H1 (cell line): Measurements from ENCODE around the gene TM4SF18. TPM values are rescaled to one million over a fixed set of nuclear protein-coding genes. Genes with fewer than 3 reads are reported as not detected.

ENCODE experiments used
- CTCF ChIA-PET: fragments of 300-600 bp; sonication (Branson Sonifier 250); formaldehyde crosslinking; loops from one replicate; lab custom pipeline; 2021; ENCODE audit not compliant: partially characterized antibody; lab: Charles Lee
- POLR2A ChIA-PET: fragments of 300-600 bp; sonication (Branson Sonifier 250); formaldehyde crosslinking; loops from one replicate; lab custom pipeline; 2021; ENCODE audit warnings: inconsistent platforms; ENCODE audit not compliant: partially characterized antibody; lab: Charles Lee
- DNase-seq, 2 experiments: peaks; one replicate each; pipeline versions ENCODE4 v3.0.0 to v3.0.0-alpha.2; 2010 to 2022; ENCODE audit warnings: low spot score in 2 of 2, low read depth in 1 of 2, mixed read lengths in 1 of 2
- FAIRE-seq: peaks from 2 replicates; lab custom pipeline; 2011; peaks lifted over from hg19 to GRCh38; lab: Jason Lieb, UNC
- H2AFZ ChIP-seq: 2 replicates; pipeline ENCODE4 v1.8.1; 2012; ENCODE audit warnings: low read length, inconsistent platforms
- H2AK5ac ChIP-seq: 2 replicates; pipeline ENCODE4 v1.6.1; 2013; ENCODE audit warnings: low read depth, low read length
- H2BK120ac ChIP-seq: replicated peaks from 2 replicates; pipeline ENCODE3; 2013; ENCODE audit warnings: low read depth, low read length, inconsistent platforms
- H2BK12ac ChIP-seq: 2 replicates; pipeline ENCODE4 v1.6.1; 2013; ENCODE audit warnings: low read depth, low read length
- H2BK15ac ChIP-seq: 2 replicates; pipeline ENCODE4 v1.6.1; 2013; ENCODE audit warnings: low read length
- H2BK20ac ChIP-seq: 2 replicates; pipeline ENCODE4 v1.6.1; 2013; ENCODE audit warnings: low read length
- H2BK5ac ChIP-seq: 2 replicates; pipeline ENCODE4 v1.6.1; 2013; ENCODE audit warnings: low read depth, low read length
- H3K14ac ChIP-seq: 2 replicates; pipeline ENCODE4 v1.6.1; 2013; ENCODE audit warnings: inconsistent platforms; ENCODE audit not compliant: insufficient read length
- H3K18ac ChIP-seq: 2 replicates; pipeline ENCODE4 v1.6.1; 2013; ENCODE audit warnings: low read length; ENCODE audit errors: extremely low read depth
- H3K23ac ChIP-seq: 2 replicates; pipeline ENCODE4 v1.6.1; 2013; ENCODE audit warnings: inconsistent platforms; ENCODE audit not compliant: insufficient read length
- H3K23me2 ChIP-seq: 2 replicates; pipeline ENCODE4 v1.6.1; 2013; ENCODE audit warnings: low read depth, low read length
- H3K27ac ChIP-seq: 2 replicates; pipeline ENCODE4 v1.6.1; 2011; ENCODE audit warnings: low read depth, low read length, inconsistent platforms
- H3K27me3 ChIP-seq, 4 experiments: replicated peaks in 1 of 4; 1 replicate in 1 of 4; 2 replicates in 3 of 4; pipeline versions ENCODE4 v1.6.1 to v1.8.1; 2011 to 2013; ENCODE audit warnings: low read length in 3 of 4, mild to moderate bottlenecking in 3 of 4, inconsistent platforms in 2 of 4, mixed read lengths in 2 of 4, moderate library complexity in 1 of 4; ENCODE audit not compliant: control insufficient read depth in 3 of 4, insufficient read depth in 3 of 4; ENCODE audit errors: extremely low read depth in 1 of 4
- H3K36me3 ChIP-seq, 4 experiments: 2 replicates each; pipeline versions ENCODE4 v1.6.1 to v1.8.1; 2011 to 2013; ENCODE audit warnings: mild to moderate bottlenecking in 4 of 4, low read length in 3 of 4, moderate library complexity in 2 of 4, control low read depth in 1 of 4, inconsistent platforms in 1 of 4; ENCODE audit not compliant: insufficient read depth in 4 of 4, control insufficient read depth in 2 of 4
- H3K4ac ChIP-seq: replicated peaks from 2 replicates; pipeline ENCODE3; 2013; ENCODE audit warnings: low read length, low read depth, mixed read lengths, inconsistent platforms; ENCODE audit not compliant: insufficient read length
- H3K4me1 ChIP-seq, 4 experiments: replicated peaks in 1 of 4; 1 replicate in 1 of 4; 2 replicates in 3 of 4; pipeline versions ENCODE4 v1.6.1 to v1.8.1; 2011 to 2013; ENCODE audit warnings: low read length in 3 of 4, inconsistent platforms in 2 of 4, mixed read lengths in 1 of 4; ENCODE audit not compliant: insufficient read depth in 4 of 4, control insufficient read depth in 3 of 4
- H3K4me2 ChIP-seq, 2 experiments: 2 replicates each; pipeline versions ENCODE4 v1.6.1 to v1.8.1; 2011 to 2013; ENCODE audit warnings: low read depth in 2 of 2, low read length in 2 of 2, control low read depth in 1 of 2, inconsistent platforms in 1 of 2, mild to moderate bottlenecking in 1 of 2; ENCODE audit not compliant: insufficient read depth in 1 of 2
- H3K4me3 ChIP-seq, 4 experiments: fragments of 200-600, 300-600 bp in 1 of 4; sonication (generic), shearing (Covaris generic), sonication (Bioruptor Twin) in 1 of 4; 2 replicates each; pipeline versions ENCODE4 v1.5.1 to v1.8.1; 2011 to 2016; ENCODE audit warnings: low read length in 4 of 4, low read depth in 3 of 4, control low read depth in 2 of 4, inconsistent platforms in 2 of 4, mild to moderate bottlenecking in 2 of 4, mixed read lengths in 1 of 4, moderate library complexity in 1 of 4; ENCODE audit not compliant: insufficient read depth in 2 of 4; ENCODE audit errors: extremely low read depth in 1 of 4
- H3K56ac ChIP-seq: replicated peaks from 2 replicates; pipeline ENCODE3; 2013; ENCODE audit warnings: low read depth, mild to moderate bottlenecking, mixed read lengths, low read length, inconsistent platforms; ENCODE audit not compliant: insufficient read length
- H3K79me1 ChIP-seq: 2 replicates; pipeline ENCODE4 v1.6.1; 2013; ENCODE audit warnings: low read depth, low read length, control low read depth
- H3K79me2 ChIP-seq, 2 experiments: 2 replicates each; pipeline versions ENCODE4 v1.6.1 to v1.8.1; 2012 to 2013; ENCODE audit warnings: low read length in 2 of 2, mild to moderate bottlenecking in 2 of 2, inconsistent platforms in 1 of 2; ENCODE audit not compliant: insufficient read depth in 2 of 2, control insufficient read depth in 1 of 2
- H3K9ac ChIP-seq, 4 experiments: replicated peaks in 1 of 4; 1 replicate in 1 of 4; 2 replicates in 3 of 4; pipeline versions ENCODE4 v1.6.1 to v1.8.1; 2011 to 2013; ENCODE audit warnings: low read depth in 3 of 4, low read length in 3 of 4, control low read depth in 2 of 4, mild to moderate bottlenecking in 2 of 4, moderate library complexity in 2 of 4, inconsistent platforms in 1 of 4; ENCODE audit errors: extremely low read depth in 1 of 4
- H3K9me3 ChIP-seq, 2 experiments: 2 replicates each; pipeline versions ENCODE4 v1.6.1 to v1.8.1; 2012 to 2013; ENCODE audit warnings: mild to moderate bottlenecking in 2 of 2, moderate library complexity in 2 of 2, control low read depth in 1 of 2, inconsistent platforms in 1 of 2, low read depth in 1 of 2, low read length in 1 of 2, mixed read lengths in 1 of 2; ENCODE audit not compliant: insufficient read depth in 2 of 2
- H4K20me1 ChIP-seq, 2 experiments: replicated peaks in 1 of 2; 2 replicates each; pipeline versions ENCODE3 to v1.8.1; 2011 to 2013; ENCODE audit warnings: inconsistent platforms in 2 of 2, low read length in 2 of 2, mild to moderate bottlenecking in 1 of 2; ENCODE audit not compliant: insufficient read depth in 2 of 2, control insufficient read depth in 1 of 2
- H4K5ac ChIP-seq: 2 replicates; pipeline ENCODE4 v1.6.1; 2013; ENCODE audit warnings: low read length, low read depth, mixed read lengths, inconsistent platforms; ENCODE audit not compliant: insufficient read length
- H4K8ac ChIP-seq: 2 replicates; pipeline ENCODE4 v1.8.0; 2013; ENCODE audit warnings: mild to moderate bottlenecking, moderate library complexity, low read length, inconsistent platforms; ENCODE audit not compliant: insufficient read depth; ENCODE audit errors: extremely low read depth
- H4K91ac ChIP-seq: replicated peaks from 2 replicates; pipeline ENCODE3; 2013; ENCODE audit warnings: low read length, mixed read lengths, inconsistent platforms; ENCODE audit not compliant: insufficient read length
- CEBPB ChIP-seq: IDR thresholded peaks from 2 replicates; pipeline ENCODE4 v1.6.1; 2012; ENCODE audit warnings: low read depth, low read length
- CREB1 ChIP-seq: IDR thresholded peaks from 2 replicates; pipeline ENCODE4 v1.6.1; 2012; ENCODE audit warnings: inconsistent platforms
- GABPA ChIP-seq: IDR thresholded peaks from 2 replicates; pipeline ENCODE4 v1.6.1; 2011; ENCODE audit warnings: mild to moderate bottlenecking, low read length, moderate library complexity, borderline replicate concordance; ENCODE audit not compliant: insufficient read depth
- RXRA ChIP-seq: IDR thresholded peaks from 2 replicates; pipeline ENCODE4 v1.6.1; 2011; ENCODE audit warnings: low read depth, mild to moderate bottlenecking, low read length, moderate library complexity; ENCODE audit not compliant: insufficient read depth
- TAF1 ChIP-seq: IDR thresholded peaks from 2 replicates; pipeline ENCODE4 v1.6.1; 2011; ENCODE audit warnings: mild to moderate bottlenecking, low read depth, low read length
- WGBS, 2 experiments: shearing (Covaris generic) in 1 of 2; methylation state at CpG; one replicate each; pipeline versions ENCODE4 v1.1.6 to v1.1.7; 2013 to 2015; ENCODE audit warnings: low lambda C conversion rate in 2 of 2, mixed read lengths in 2 of 2, inconsistent platforms in 1 of 2, low coverage in 1 of 2, missing lambda C conversion rate in 1 of 2; ENCODE audit not compliant: insufficient replicate concordance in 2 of 2, insufficient coverage in 1 of 2, insufficient read length in 1 of 2; ENCODE audit errors: extremely low coverage in 1 of 2, missing lambda C conversion rate in 1 of 2; 5-methylcytosine and 5-hydroxymethylcytosine counted together
- polyA plus RNA-seq, 7 experiments: library from polyadenylated mRNA; depleted of rRNA in 3 of 7; stranded (reverse) in 5 of 7; unstranded in 2 of 7; fragments of >200 nt in 5 of 7; fragments of 200-250 nt in 2 of 7; gene quantifications; 1 replicate in 5 of 7; 2 replicates in 1 of 7; 4 replicates in 1 of 7; pipeline versions ENCODE4 v1.2.1 to v1.2.3, GENCODE V29; 2011 to 2013; ENCODE audit warnings: missing spikeins in 2 of 7, mixed read lengths in 2 of 7
- total RNA-seq: library from RNA; stranded (reverse); fragmentation: NEBNext Ultra II Directional; extraction: Animal tissue kit (Norgen Biotek cat#: 25700); gene quantifications from 2 replicates; pipeline ENCODE4 v1.2.1, GENCODE V29; 2021

TM4SF18 gene
- total and polyA plus RNA-seq, 2 of the 8 experiments (the other 6 are each of a cell fraction or from before 2014, with no cell fraction given) = 2.9 to 13.6 TPM

GRCh38 chr3:149274220-149274619, 59.2 kb downstream of the TM4SF18 start:
- H3K27me3 ChIP-seq = no peaks in the 10 kb centered on the region
- H3K4me3 ChIP-seq = no peak overlapping the region
- no peak overlapping the region for H2BK5ac ChIP-seq
- no peak overlapping the region for H4K91ac ChIP-seq
- no peak overlapping the region for H3K18ac ChIP-seq
- no peak overlapping the region for H2BK20ac ChIP-seq
- DNase-seq (no peak), FAIRE-seq (no peak)
- H3K9me3 ChIP-seq = no peaks in the 10 kb centered on the region
- no peak overlapping the region for H3K56ac ChIP-seq
- H3K23me2 ChIP-seq = no peaks in the 10 kb centered on the region
- no peak overlapping the region for H3K14ac ChIP-seq
- H3K79me1 ChIP-seq = no peaks in the 10 kb centered on the region
- H4K20me1 ChIP-seq = no peaks in the 10 kb centered on the region
- POLR2A ChIA-PET = no interaction called here
- H3K4ac ChIP-seq = no peak overlapping the region
- no peak overlapping the region for H4K5ac ChIP-seq
- no peak overlapping the region for H4K8ac ChIP-seq
- H2BK15ac ChIP-seq = no peak overlapping the region
- CTCF ChIA-PET = interaction anchor here (1.2 to 5.9 kb wide), 7 partner anchors 11 to 320 kb away, joined by 3 to 50 read pairs (median 4); no protein-coding TSS in a partner anchor
- H3K27ac ChIP-seq = no peak overlapping the region
- H3K9ac ChIP-seq = no peak overlapping the region
- no peak overlapping the region; the same call in 1 of the 2 replicates for H2BK12ac ChIP-seq
- H3K4me2 ChIP-seq = no peak overlapping the region
- no peak overlapping the region for H2BK120ac ChIP-seq
- no peak overlapping the region for H2AK5ac ChIP-seq
- no peaks in the 10 kb centered on the region for H3K36me3 ChIP-seq
- H3K4me1 ChIP-seq = no peaks in the 10 kb centered on the region; a peak in 1 of 7 replicates
- WGBS, 2 experiments = 73% methylated on average over 3 of the region's 3 CpGs; no CpG with 5 or more reads in 1 of the 2 experiments
- H2AFZ ChIP-seq = no peak overlapping the region
- H3K23ac ChIP-seq = no peak overlapping the region
- H3K79me2 ChIP-seq = no peaks in the 10 kb centered on the region
- TF ChIP-seq GABPA (no peak), TAF1 (no peak), RXRA (no peak), CEBPB (no peak), CREB1 (no peak)
